SK-N-SH (cell line): ENCODE measurements around the gene CBFA2T3.

Experiments
- EP300 ChIP-seq, 2 experiments: IDR thresholded peaks; 2 replicates each; pipeline versions ENCODE4 v1.4.0 to v1.6.1; 2012; ENCODE audit warnings: borderline replicate concordance in 1 of 2, low read depth in 1 of 2, low read length in 1 of 2
- EZH2phosphoT487 ChIP-seq: fragments of 200-600 bp; sonication (generic); IDR thresholded peaks from 2 replicates; pipeline ENCODE4 v1.6.1; 2017; ENCODE audit warnings: low read depth, mixed run types, mild to moderate bottlenecking, antibody characterized with exemption, moderate library complexity, borderline replicate concordance
- MAX ChIP-seq: IDR thresholded peaks from 2 replicates; pipeline ENCODE4 v1.4.0; 2012; ENCODE audit warnings: low read depth
- RAD21 ChIP-seq: IDR thresholded peaks from 2 replicates; pipeline ENCODE4 v1.6.1; 2012; ENCODE audit warnings: mild to moderate bottlenecking, low read length
- TAF1 ChIP-seq: IDR thresholded peaks from 2 replicates; pipeline ENCODE4 v1.6.1; 2012; ENCODE audit warnings: low read depth, mild to moderate bottlenecking, low read length, moderate library complexity, borderline replicate concordance
- TEAD4 ChIP-seq: IDR thresholded peaks from 2 replicates; pipeline ENCODE4 v1.4.0; 2012; ENCODE audit warnings: mild to moderate bottlenecking, borderline replicate concordance; ENCODE audit not compliant: insufficient read depth
- TF ChIP-seq, protein P1 (sequence below): fragments of 200-600 bp; sonication (generic); IDR thresholded peaks from 2 replicates; pipeline ENCODE4 v1.6.1; 2017; ENCODE audit warnings: antibody characterized with exemption, mild to moderate bottlenecking, moderate library complexity

DNA sequence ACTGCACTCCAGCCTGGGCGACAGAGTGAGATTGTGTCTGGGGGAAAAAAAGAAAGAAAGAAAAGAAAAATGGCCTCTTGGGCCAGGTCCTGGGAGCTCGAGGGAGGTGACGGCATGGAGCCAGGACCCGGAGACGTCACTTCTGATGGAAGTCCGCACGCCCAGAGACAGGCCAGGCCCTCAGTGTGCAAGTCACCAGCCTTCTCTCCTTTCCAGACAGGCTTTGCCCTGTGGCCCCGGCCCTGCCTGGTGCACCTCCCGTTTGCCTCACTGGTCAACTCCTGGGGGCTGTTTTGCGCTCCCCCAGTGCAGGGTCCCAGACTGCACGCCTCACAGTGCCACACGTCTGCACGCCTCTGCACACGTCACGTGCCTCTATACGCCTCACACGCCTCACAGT is 44.1 kb downstream of the CBFA2T3 start:
- TF ChIP-seq RAD21 (no peak), TAF1 (no peak), TEAD4 (no peak), EZH2phosphoT487 (no peak), MAX (no peak), EP300 (IDR thresholded peaks at IDR 0.05; ENCODE audit: borderline replicate concordance in 1 of 2, low read depth in 1 of 2, low read length in 1 of 2) (no peak)
- TF ChIP-seq, protein P1, sequence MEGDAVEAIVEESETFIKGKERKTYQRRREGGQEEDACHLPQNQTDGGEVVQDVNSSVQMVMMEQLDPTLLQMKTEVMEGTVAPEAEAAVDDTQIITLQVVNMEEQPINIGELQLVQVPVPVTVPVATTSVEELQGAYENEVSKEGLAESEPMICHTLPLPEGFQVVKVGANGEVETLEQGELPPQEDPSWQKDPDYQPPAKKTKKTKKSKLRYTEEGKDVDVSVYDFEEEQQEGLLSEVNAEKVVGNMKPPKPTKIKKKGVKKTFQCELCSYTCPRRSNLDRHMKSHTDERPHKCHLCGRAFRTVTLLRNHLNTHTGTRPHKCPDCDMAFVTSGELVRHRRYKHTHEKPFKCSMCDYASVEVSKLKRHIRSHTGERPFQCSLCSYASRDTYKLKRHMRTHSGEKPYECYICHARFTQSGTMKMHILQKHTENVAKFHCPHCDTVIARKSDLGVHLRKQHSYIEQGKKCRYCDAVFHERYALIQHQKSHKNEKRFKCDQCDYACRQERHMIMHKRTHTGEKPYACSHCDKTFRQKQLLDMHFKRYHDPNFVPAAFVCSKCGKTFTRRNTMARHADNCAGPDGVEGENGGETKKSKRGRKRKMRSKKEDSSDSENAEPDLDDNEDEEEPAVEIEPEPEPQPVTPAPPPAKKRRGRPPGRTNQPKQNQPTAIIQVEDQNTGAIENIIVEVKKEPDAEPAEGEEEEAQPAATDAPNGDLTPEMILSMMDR, result no peak
